Transverse colon (tissue), 4 donors: ENCODE results near the gene KRTAP5-4.
"Not testable (repeated sequence)": the region's sequence is repeated elsewhere in the genome, so short reads cannot be mapped to it uniquely, and the experiment has no call there.

Experiments
- EP300 ChIP-seq: sonication (generic); formaldehyde crosslinking; IDR thresholded peaks from one replicate; pipeline ENCODE4 v1.6.1; 2017; ENCODE audit warnings: antibody characterized with exemption, low read depth
- POLR2A ChIP-seq: fragments of 450-650 bp; IDR thresholded peaks from one replicate; pipeline ENCODE4 v1.6.1; 2016; ENCODE audit warnings: antibody characterized with exemption, mild to moderate bottlenecking, moderate library complexity
- POLR2AphosphoS5 ChIP-seq, 3 donors: sonication (generic); formaldehyde crosslinking; IDR thresholded peaks; one replicate each; pipeline ENCODE4 v1.6.1; 2016; ENCODE audit warnings: antibody characterized with exemption in 3 of 3
- TF ChIP-seq, protein P1 (sequence below), 5 experiments: fragments of 200-600 bp in 3 of 5; fragments of 450-650 bp in 2 of 5; sonication (generic) in 3 of 5; IDR thresholded peaks; 1 replicate in 2 of 5; 2 replicates in 3 of 5; pipeline ENCODE4 v1.5.1; 2016 to 2017; ENCODE audit warnings: antibody characterized with exemption in 5 of 5, inconsistent platforms in 3 of 5, mild to moderate bottlenecking in 2 of 5, moderate library complexity in 1 of 5

DNA sequence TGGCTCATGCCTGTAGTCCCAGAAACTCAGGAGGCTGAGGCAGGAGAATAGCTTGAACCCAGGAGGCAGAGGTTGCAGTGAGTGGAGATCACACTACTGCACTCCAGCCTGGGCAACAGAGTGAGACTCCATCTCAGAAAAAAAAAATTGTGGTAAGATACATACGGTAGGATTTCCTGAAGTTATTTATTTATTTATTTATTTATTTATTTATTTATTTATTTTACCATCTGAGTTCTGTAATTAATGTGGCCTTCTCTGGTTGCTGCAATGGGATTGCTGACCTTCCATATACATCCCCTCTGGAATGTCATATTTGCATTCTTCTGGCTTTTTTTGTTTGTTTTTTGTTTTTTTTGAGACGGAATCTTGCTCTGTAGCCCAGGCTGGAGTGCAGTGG, 39.0 kb downstream of the KRTAP5-4 start:
- TF ChIP-seq, protein P1, sequence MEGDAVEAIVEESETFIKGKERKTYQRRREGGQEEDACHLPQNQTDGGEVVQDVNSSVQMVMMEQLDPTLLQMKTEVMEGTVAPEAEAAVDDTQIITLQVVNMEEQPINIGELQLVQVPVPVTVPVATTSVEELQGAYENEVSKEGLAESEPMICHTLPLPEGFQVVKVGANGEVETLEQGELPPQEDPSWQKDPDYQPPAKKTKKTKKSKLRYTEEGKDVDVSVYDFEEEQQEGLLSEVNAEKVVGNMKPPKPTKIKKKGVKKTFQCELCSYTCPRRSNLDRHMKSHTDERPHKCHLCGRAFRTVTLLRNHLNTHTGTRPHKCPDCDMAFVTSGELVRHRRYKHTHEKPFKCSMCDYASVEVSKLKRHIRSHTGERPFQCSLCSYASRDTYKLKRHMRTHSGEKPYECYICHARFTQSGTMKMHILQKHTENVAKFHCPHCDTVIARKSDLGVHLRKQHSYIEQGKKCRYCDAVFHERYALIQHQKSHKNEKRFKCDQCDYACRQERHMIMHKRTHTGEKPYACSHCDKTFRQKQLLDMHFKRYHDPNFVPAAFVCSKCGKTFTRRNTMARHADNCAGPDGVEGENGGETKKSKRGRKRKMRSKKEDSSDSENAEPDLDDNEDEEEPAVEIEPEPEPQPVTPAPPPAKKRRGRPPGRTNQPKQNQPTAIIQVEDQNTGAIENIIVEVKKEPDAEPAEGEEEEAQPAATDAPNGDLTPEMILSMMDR (IDR thresholded peaks at IDR 0.05): not testable (repeated sequence)
- not testable (repeated sequence) for TF ChIP-seq POLR2A; EP300; POLR2AphosphoS5 (IDR thresholded peaks at IDR 0.05)
